GM13976 (cell line): ENCODE measurements around the gene STK25.

Experiments
- DNase-seq: peaks from one replicate; pipeline ENCODE4 v3.0.0; 2012; ENCODE audit warnings: low spot score
- CTCF ChIP-seq: IDR thresholded peaks from 2 replicates; pipeline ENCODE4 v1.5.1; 2012; ENCODE audit warnings: borderline replicate concordance, mild to moderate bottlenecking; ENCODE audit not compliant: insufficient read depth; ENCODE audit errors: extremely low read depth, missing control alignments, control extremely low read depth
- in situ Hi-C: fragments of 300-500 bp; cut with MboI; formaldehyde crosslinking; loops from one replicate; pipeline ENCODE4 v1.12.0; 2022; ENCODE audit warnings: low sequenced_read_pairs, mixed read lengths, inconsistent platforms; ENCODE audit not compliant: unreplicated experiment

The STK25 gene

GRCh38 chr2:241499146-241499965, 9.0 kb downstream of the STK25 start:
- in situ Hi-C loops: no loop called here
- DNase-seq: no peak
- TF ChIP-seq CTCF: no peak

- no peak for TF ChIP-seq CTCF
- DNase-seq: no peak
- in situ Hi-C loops: no loop called here
Measured at GRCh38 chr2:241498115-241499070, 10.0 kb downstream of the STK25 start.

- DNase-seq: no peak
- TF ChIP-seq CTCF: no peak
- in situ Hi-C loops: no loop called here
Measured at GRCh38 chr2:241496904-241497877, 11.2 kb downstream of the STK25 start.

GRCh38 chr2:241496003-241496707, 12.2 kb downstream of the STK25 start:
- TF ChIP-seq CTCF: no peak
- no peak for DNase-seq
- in situ Hi-C loops: no loop called here

GRCh38 chr2:241495172-241496002, 13.0 kb downstream of the STK25 start:
- TF ChIP-seq CTCF: no peak
- in situ Hi-C loops: no loop called here
- DNase-seq: no peak
